Measurements from ENCODE around the gene CLCNKB.
A peak's percentile ranks its signal among the peaks of the same experiment; 100 is the strongest.
"Not testable (repeated sequence)": the region's sequence is repeated elsewhere in the genome, so short reads cannot be mapped to it uniquely, and the experiment has no call there.

CLCNKB gene

GRCh38 chr1:16043521-16043920 lies at the start of gene CLCNKB:
Gene CLCNKB, plus strand, starts transcription at chr1:16043782. Its CDS starts 711 bp downstream, at chr1:16044493.
- no peak for DNase-seq (ENCODE audit: low read depth)

GRCh38 chr1:15994081-15994480 lies 49.5 kb upstream of the CLCNKB start:
- DNase-seq (ENCODE audit: low read depth) = no peak

- peak; percentile 29 for DNase-seq (ENCODE audit: low read depth)
Measured at GRCh38 chr1:15994590-15995351, 48.8 kb upstream of the CLCNKB start.

GRCh38 chr1:15997076-15997585 lies 46.5 kb upstream of the CLCNKB start:
- no peak for DNase-seq (ENCODE audit: low read depth)

DNA sequence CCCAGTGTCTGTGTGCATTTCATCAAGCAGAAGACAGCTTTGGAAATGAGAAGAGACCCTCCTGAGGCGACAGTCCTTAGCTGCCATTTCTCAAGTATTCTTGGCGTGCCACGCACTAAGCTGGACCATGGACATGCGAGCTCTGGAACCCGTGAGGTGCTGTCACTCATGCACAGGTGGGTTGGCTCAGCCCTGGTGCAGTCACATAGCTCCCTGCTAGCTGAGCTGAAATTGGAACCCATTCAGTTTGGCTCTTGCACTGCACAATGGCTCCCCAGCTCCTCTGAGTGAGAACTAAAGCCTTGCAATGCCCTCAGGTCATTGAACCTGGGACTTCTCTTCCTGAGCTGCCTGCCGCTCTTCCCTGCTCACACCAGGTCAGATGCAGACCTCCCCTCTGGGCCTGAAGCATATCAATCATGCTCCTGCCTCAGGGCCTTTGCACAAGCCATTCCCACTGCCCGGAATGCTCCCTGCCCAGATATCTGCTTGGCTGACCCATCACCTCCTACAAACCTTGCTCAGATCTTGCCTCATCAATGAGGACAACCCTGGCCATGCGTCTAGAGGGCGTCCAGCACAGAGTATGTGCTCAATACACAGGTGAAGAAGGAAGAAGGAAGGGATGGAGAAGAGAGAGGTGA lies 45.8 kb upstream of the CLCNKB start:
- no peak for DNase-seq (ENCODE audit: low read depth)

DNA sequence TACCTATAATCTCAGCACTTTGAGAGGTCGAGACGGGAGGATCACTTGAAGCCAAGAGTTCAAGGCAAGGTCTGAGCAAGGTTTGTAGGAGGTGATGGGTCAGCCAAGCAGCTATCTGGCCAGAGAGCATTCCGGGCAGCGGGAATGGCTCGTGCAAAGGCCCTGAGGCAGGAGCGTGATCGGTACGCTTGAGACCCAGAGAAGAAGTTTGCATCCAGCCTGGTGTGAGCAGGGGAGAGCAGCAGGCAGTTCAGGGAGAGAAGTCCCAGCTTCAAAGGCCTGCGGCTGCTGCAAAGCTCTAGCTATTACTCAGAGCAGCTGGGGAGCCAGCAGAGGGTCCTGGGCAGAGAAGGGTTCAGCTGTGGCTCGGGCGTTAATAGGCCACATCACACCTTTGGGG lies 44.7 kb upstream of the CLCNKB start:
- no peak for DNase-seq (ENCODE audit: low read depth)

DNA sequence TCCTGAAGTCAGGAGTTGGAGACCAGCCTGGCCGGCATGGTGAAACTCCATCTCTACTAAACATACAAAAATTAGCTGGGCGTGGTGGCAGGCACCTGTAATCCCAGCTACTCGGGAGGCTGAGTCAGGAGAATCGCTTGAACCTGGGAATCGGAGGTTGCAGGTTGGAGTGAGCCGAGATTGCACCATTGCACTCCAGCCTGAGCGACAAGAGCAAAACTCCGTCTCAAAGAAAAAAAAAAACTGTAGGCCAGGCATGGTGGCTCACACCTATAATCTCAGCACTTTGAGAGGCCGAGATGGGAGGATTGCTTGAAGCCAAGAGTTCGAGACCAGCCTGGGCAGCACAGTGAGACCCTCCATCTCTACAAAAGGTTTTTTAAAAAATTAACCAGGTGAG lies 42.3 kb upstream of the CLCNKB start:
- not testable (repeated sequence) for DNase-seq (ENCODE audit: low read depth)

DNA sequence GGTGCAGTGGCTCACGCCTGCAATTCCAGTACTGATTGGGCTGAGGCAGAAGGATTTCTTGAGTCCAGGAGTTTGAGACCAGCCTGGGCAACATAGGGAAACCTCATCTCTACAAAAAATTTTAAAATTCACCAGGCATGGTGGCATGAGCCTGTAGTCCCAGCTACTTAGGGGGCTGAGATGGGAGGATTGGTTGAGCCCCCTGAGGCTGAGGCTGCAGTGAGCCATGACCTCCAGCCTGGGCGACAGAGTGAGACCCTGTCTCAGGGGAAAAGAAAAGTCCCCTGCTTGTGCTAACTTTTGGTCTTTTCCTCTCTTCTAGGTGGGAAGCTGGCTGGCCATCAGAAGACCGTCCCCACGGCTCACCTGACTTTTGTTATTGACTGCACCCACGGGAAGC lies 38.0 kb upstream of the CLCNKB start:
- no peak for DNase-seq (ENCODE audit: low read depth)

GRCh38 chr1:16006010-16006409 lies 37.6 kb upstream of the CLCNKB start:
- DNase-seq (ENCODE audit: low read depth) = no peak

DNA sequence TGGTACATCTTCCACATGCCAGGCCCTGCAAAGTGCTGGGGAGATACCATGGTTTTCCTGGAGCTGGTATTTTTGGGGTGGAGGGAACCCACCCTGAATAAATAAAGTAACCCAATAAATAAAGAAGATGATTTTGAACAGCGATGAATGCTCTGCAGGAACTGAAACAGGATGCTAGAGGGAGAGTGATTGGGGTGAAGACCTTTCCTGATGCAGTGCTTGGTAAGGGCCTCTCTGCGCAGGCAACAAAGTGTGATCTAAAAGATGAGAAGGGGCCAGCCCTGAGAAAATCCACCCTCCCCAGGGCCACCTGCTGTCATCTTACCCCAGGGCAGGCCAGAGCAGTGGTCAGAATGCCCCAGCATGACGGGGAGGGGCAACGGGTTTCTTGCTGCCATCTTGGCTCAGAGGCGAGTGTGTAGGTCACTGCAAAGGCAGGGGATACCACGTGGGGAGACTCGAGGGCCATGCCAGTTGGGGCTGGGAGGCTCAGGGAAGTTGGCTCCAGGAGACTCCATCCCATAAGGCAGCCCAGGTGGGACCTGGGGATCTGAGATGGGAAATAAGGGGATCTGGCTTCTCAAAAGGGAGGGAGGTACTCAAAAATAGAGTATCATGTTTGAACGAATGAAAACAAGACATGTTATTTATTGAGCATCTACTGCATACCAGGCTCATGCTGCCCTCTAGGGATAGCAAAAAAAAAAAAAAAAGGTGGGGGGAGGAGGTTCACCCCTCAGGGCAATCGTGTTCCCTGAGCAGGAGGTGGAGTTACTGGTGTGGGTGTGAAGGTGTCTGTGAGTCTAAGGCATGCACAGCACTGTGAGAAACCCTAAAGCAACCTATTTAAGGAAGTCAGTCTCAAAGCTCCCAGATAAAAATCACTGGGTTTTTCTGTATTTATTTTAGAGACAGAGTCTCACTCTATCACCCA lies 36.8 kb upstream of the CLCNKB start:
- DNase-seq (ENCODE audit: low read depth) = no peak

- no peak for DNase-seq (ENCODE audit: low read depth)
Measured at GRCh38 chr1:16007671-16008341, 35.8 kb upstream of the CLCNKB start.

GRCh38 chr1:16009030-16009460 lies 34.5 kb upstream of the CLCNKB start:
- DNase-seq (ENCODE audit: low read depth) = peak; percentile 59

DNA sequence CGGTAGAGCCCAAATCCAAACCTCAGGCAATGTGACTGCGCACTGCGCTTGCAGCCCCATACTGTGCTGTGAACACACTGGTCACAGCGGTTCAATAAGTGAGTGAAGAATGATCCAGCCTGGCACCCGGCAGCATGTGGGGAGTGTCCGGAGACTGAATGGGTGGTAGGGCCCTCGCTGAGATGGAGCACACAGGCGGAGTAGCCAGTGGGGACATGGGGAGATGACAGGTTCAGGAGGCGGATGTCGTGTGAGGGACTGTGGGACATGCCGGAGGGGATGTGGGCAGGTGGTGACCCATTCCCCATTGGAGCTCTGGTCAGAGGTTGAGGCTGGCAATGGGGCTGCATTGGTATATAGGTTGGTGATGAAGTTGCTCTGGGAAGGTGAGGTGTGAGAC lies 33.9 kb upstream of the CLCNKB start:
- no peak for DNase-seq (ENCODE audit: low read depth)

DNA sequence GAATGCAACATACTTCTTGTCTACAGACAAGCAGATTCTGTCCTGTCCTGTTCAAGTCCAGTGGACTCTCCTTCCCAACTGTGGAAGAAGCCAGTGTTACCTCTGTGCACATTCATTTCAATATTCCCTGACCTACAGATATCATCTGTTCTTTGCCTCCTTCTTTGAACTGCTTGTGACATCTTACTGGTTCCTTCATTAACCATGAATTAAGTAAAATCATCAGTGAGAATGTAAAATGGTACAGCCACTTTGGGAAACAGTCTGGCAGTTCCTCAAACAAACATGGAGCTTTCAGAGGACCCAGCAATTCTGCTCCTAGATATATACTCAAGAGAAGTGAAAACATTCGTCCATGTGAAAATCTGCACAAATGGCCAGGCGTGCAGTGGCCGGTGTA lies 32.7 kb upstream of the CLCNKB start:
- DNase-seq (ENCODE audit: low read depth) = no peak

GRCh38 chr1:16011936-16012589 lies 31.5 kb upstream of the CLCNKB start:
- no peak for DNase-seq (ENCODE audit: low read depth)

GRCh38 chr1:16012590-16013219 lies 30.9 kb upstream of the CLCNKB start:
- no peak for DNase-seq (ENCODE audit: low read depth)

- DNase-seq (ENCODE audit: low read depth) = peak; percentile 26
Measured at GRCh38 chr1:16013220-16013907, 30.2 kb upstream of the CLCNKB start.

DNA sequence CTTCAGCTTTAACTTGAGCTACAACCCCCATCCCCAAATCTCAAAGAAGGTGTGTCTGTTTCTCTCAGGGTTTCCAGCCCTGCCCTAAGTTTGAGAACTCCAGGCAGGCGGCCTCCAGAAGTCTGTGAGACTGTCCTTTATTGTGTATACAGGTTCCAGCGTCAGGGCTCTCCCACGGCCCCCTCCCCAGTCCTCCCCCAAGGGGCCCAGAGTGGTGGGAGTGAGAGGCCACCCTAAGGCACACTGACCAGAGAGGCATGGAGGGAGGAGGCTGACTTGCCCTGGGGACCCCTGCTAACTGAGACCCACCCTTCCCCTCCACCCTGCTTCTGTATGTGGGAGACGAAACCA lies 29.7 kb upstream of the CLCNKB start:
- no peak for DNase-seq (ENCODE audit: low read depth)

DNA sequence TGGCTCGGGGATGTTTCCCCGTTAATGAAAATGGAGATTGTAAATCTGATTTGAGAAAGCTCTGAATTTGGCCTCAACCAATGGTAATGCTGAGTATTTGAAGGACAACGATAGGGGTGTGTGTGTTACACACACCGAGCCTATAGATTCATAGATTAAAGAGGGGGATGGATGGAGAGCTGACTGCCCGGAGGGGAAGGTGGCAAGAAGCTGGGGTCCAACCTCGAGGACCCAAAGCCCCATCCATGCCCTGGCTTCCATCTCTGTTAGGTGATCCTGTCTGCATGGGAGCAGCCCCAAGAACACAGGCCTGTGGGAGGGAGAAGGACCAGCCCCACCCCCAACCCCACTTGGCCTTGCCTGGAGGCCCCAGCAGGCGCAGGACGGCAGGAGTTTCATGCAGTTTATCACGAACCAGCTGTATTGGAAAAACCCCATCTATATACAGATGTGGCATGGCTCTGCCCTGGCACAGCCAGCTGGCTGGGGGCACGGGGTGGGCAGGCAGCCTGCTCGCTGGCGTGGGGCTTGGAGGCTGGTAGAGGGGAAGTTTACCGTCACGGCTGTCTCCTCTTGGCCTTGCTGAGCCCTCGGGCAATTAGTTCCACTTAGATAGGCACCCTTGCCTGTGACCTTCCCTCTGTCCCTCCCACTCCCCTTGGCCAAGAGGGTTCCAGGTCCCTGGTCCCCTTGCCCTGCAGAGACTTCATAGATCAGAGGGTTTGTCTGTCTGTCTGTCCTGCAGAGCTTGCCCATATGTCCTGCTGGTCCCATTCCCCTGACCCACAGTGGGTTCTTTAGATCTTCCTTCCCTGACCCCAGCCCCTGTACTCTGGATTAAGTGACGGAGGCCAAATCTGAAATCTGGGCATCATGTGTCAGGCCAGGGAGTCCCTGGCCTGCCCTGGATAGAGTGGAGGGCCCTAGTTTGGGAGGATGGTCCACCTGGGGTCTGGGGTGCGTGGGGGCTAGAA lies 28.8 kb upstream of the CLCNKB start:
- no peak for DNase-seq (ENCODE audit: low read depth)

All from stimulated activated CD8-positive, alpha-beta memory T cell treated with anti-CD3 and anti-CD28 coated beads, Interleukin-7, amount 100 ng/mL, for 24 hours (primary cell).